ENCODE results near the gene BOLA1.

Gene BOLA1

DNA sequence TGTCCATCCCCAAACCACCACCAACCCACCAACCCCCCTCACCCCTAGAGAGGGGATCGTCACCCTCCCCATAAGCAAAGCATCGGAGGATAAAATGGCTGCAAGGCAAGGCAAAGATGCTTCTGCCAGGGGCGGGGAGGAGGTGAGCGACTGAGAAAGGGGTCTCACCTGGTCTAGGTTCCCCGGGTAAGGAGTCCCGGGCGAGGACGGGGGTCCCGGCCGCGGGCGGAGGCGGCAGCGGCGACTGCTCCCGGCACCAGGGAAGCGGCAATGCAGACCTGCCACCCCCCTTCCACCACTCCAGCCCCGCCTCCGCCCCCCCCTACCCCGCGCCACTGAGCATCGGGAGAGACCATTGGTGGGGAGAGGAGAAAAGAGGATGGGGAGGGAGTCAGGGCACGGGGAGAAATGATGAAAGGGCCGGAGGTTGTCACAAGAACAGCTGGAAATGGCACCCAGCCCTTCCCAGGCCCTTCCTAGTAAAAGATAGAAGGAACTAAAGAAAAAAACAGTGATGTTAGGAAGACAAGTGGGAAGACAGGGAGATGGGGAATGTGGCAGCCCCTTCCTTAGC lies 18.3 kb downstream of the BOLA1 start, which contains the start of gene SV2A (continued):
- TF ChIP-seq ZNF560 (tag by site-specific recombination; IDR thresholded peaks at IDR 0.05; ENCODE audit: borderline replicate concordance) (no peak), ZNF548 (tag by site-specific recombination; IDR thresholded peaks at IDR 0.05) (no peak), ZNF169 (tag by site-specific recombination; IDR thresholded peaks at IDR 0.05) (no peak), ZNF132 (tag by site-specific recombination; IDR thresholded peaks at IDR 0.05; ENCODE audit: borderline replicate concordance) (no peak), HOXD13 (CRISPR knock-in tag; IDR thresholded peaks at IDR 0.05; ENCODE audit: borderline replicate concordance) (no peak), ZNF350 (tag by site-specific recombination; IDR thresholded peaks at IDR 0.05) (no peak), ZNF302 (tag by site-specific recombination; IDR thresholded peaks at IDR 0.05; ENCODE audit: low read depth) (no peak), ZNF341 (tag by site-specific recombination; IDR thresholded peaks at IDR 0.05; ENCODE audit: low read depth) (peak; percentile 94), ZEB2 (tag by site-specific recombination; IDR thresholded peaks at IDR 0.05) (no peak), ZNF654 (tag by site-specific recombination; IDR thresholded peaks at IDR 0.05; ENCODE audit: low read depth) (no peak), KLF1 (tag by site-specific recombination; IDR thresholded peaks at IDR 0.05) (no peak), REPIN1 (tag by site-specific recombination; IDR thresholded peaks at IDR 0.05; ENCODE audit: low read depth) (no peak), TRIM28 (IDR thresholded peaks at IDR 0.05; ENCODE audit: borderline replicate concordance, low read length) (no peak), ZNF785 (tag by site-specific recombination; IDR thresholded peaks at IDR 0.05) (no peak), ZNF23 (tag by site-specific recombination; IDR thresholded peaks at IDR 0.05; ENCODE audit: borderline replicate concordance) (no peak), ZNF24 (tag by site-specific recombination; IDR thresholded peaks at IDR 0.05) (0 out of 2 replicates have a peak, but pooled peaks have one; percentile 9), ZFP3 (tag by site-specific recombination; IDR thresholded peaks at IDR 0.05; ENCODE audit: low read depth) (no peak)
- TF ChIP-seq, protein P1, sequence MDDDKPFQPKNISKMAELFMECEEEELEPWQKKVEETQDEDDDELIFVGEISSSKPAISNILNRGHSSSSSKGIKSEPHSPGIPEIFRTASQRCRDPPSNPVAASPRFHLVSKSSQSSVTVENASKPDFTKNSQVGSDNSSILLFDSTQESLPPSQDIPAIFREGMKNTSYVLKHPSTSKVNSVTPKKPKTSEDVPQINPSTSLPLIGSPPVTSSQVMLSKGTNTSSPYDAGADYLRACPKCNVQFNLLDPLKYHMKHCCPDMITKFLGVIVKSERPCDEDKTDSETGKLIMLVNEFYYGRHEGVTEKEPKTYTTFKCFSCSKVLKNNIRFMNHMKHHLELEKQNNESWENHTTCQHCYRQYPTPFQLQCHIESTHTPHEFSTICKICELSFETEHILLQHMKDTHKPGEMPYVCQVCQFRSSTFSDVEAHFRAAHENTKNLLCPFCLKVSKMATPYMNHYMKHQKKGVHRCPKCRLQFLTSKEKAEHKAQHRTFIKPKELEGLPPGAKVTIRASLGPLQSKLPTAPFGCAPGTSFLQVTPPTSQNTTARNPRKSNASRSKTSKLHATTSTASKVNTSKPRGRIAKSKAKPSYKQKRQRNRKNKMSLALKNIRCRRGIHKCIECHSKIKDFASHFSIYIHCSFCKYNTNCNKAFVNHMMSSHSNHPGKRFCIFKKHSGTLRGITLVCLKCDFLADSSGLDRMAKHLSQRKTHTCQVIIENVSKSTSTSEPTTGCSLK (tag by site-specific recombination; IDR thresholded peaks at IDR 0.05) = no peak
- TF ChIP-seq, protein P2, sequence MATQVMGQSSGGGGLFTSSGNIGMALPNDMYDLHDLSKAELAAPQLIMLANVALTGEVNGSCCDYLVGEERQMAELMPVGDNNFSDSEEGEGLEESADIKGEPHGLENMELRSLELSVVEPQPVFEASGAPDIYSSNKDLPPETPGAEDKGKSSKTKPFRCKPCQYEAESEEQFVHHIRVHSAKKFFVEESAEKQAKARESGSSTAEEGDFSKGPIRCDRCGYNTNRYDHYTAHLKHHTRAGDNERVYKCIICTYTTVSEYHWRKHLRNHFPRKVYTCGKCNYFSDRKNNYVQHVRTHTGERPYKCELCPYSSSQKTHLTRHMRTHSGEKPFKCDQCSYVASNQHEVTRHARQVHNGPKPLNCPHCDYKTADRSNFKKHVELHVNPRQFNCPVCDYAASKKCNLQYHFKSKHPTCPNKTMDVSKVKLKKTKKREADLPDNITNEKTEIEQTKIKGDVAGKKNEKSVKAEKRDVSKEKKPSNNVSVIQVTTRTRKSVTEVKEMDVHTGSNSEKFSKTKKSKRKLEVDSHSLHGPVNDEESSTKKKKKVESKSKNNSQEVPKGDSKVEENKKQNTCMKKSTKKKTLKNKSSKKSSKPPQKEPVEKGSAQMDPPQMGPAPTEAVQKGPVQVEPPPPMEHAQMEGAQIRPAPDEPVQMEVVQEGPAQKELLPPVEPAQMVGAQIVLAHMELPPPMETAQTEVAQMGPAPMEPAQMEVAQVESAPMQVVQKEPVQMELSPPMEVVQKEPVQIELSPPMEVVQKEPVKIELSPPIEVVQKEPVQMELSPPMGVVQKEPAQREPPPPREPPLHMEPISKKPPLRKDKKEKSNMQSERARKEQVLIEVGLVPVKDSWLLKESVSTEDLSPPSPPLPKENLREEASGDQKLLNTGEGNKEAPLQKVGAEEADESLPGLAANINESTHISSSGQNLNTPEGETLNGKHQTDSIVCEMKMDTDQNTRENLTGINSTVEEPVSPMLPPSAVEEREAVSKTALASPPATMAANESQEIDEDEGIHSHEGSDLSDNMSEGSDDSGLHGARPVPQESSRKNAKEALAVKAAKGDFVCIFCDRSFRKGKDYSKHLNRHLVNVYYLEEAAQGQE (tag by site-specific recombination; IDR thresholded peaks at IDR 0.05) = no peak
- TF ChIP-seq, protein P3, sequence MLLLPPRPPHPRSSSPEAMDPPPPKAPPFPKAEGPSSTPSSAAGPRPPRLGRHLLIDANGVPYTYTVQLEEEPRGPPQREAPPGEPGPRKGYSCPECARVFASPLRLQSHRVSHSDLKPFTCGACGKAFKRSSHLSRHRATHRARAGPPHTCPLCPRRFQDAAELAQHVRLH (tag by site-specific recombination; IDR thresholded peaks at IDR 0.05) = no peak
- TF ChIP-seq, protein P4, sequence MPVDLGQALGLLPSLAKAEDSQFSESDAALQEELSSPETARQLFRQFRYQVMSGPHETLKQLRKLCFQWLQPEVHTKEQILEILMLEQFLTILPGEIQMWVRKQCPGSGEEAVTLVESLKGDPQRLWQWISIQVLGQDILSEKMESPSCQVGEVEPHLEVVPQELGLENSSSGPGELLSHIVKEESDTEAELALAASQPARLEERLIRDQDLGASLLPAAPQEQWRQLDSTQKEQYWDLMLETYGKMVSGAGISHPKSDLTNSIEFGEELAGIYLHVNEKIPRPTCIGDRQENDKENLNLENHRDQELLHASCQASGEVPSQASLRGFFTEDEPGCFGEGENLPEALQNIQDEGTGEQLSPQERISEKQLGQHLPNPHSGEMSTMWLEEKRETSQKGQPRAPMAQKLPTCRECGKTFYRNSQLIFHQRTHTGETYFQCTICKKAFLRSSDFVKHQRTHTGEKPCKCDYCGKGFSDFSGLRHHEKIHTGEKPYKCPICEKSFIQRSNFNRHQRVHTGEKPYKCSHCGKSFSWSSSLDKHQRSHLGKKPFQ (tag by site-specific recombination; IDR thresholded peaks at IDR 0.05) = no peak
- TF ChIP-seq, protein P5, sequence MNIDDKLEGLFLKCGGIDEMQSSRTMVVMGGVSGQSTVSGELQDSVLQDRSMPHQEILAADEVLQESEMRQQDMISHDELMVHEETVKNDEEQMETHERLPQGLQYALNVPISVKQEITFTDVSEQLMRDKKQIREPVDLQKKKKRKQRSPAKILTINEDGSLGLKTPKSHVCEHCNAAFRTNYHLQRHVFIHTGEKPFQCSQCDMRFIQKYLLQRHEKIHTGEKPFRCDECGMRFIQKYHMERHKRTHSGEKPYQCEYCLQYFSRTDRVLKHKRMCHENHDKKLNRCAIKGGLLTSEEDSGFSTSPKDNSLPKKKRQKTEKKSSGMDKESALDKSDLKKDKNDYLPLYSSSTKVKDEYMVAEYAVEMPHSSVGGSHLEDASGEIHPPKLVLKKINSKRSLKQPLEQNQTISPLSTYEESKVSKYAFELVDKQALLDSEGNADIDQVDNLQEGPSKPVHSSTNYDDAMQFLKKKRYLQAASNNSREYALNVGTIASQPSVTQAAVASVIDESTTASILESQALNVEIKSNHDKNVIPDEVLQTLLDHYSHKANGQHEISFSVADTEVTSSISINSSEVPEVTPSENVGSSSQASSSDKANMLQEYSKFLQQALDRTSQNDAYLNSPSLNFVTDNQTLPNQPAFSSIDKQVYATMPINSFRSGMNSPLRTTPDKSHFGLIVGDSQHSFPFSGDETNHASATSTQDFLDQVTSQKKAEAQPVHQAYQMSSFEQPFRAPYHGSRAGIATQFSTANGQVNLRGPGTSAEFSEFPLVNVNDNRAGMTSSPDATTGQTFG (tag by site-specific recombination; IDR thresholded peaks at IDR 0.05; ENCODE audit: borderline replicate concordance) = no peak
- TF ChIP-seq, protein P6, sequence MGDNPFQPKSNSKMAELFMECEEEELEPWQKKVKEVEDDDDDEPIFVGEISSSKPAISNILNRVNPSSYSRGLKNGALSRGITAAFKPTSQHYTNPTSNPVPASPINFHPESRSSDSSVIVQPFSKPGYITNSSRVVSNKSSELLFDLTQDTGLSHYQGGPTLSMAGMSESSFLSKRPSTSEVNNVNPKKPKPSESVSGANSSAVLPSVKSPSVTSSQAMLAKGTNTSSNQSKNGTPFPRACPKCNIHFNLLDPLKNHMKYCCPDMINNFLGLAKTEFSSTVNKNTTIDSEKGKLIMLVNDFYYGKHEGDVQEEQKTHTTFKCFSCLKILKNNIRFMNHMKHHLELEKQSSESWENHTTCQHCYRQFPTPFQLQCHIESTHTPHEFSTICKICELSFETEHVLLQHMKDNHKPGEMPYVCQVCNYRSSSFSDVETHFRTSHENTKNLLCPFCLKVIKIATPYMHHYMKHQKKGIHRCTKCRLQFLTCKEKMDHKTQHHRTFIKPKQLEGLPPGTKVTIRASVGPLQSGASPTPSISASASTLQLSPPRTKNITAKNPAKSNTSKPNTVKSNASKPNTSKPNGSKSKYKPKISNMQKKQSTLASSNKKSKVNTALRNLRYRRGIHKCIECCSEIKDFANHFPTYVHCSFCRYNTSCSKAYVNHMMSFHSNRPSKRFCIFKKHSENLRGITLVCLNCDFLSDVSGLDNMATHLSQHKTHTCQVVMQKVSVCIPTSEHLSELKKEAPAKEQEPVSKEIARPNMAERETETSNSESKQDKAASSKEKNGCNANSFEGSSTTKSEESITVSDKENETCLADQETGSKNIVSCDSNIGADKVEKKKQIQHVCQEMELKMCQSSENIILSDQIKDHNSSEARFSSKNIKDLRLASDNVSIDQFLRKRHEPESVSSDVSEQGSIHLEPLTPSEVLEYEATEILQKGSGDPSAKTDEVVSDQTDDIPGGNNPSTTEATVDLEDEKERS (tag by site-specific recombination; IDR thresholded peaks at IDR 0.05) = no peak

Measured in HEK293 (cell line).